RCC 7860 (cell line): ENCODE measurements around the gene ELK4.
"Not testable (repeated sequence)": the region's sequence is repeated elsewhere in the genome, so short reads cannot be mapped to it uniquely, and the experiment has no call there.

Source experiments
- DNase-seq: peaks from one replicate; pipeline ENCODE4 v3.0.0-alpha.2; 2015; ENCODE audit warnings: low spot score
- FAIRE-seq: peaks from 2 replicates; lab custom pipeline; 2012; peaks lifted over from hg19 to GRCh38; lab: Jason Lieb, UNC

The ELK4 gene

DNA sequence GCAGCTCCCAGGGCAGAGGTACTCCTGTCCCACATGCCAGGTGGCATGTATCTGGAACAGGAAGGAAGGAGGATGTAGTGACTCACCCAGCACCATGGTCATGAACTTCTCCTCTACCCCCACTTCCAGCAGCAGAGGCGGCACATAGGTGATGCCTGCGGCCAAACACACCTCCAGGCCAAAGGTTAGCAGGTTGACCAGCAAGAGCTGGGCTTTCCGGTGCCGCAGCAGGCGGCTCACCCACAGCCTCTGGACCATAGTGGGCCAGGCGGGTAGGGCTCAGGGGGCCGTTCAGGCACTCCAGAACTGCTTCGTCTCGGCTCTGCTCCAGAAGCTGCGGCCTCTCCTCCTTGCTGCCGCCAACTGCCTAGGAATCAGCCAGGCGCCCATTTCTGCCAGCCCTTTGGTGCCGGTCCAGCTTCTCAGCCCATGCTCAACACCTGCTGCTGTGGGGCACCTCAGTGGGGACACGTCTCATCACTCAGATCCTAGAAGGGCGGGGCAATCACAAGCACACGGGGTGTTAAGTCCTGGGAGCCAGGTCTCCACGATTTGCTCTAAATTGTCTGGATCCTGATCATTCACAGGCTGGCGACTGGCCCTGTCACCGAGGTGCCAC, 32.7 kb upstream of the ELK4 start:
- FAIRE-seq (no peak), DNase-seq (peak; percentile 17)

GRCh38 chr1:205663286-205663936, 31.6 kb upstream of the ELK4 start:
- FAIRE-seq (no peak), DNase-seq (no peak)

GRCh38 chr1:205662791-205663190, 31.0 kb upstream of the ELK4 start:
- DNase-seq = no peak
- no peak for FAIRE-seq

GRCh38 chr1:205662135-205662738, 30.4 kb upstream of the ELK4 start:
- FAIRE-seq = no peak

DNA sequence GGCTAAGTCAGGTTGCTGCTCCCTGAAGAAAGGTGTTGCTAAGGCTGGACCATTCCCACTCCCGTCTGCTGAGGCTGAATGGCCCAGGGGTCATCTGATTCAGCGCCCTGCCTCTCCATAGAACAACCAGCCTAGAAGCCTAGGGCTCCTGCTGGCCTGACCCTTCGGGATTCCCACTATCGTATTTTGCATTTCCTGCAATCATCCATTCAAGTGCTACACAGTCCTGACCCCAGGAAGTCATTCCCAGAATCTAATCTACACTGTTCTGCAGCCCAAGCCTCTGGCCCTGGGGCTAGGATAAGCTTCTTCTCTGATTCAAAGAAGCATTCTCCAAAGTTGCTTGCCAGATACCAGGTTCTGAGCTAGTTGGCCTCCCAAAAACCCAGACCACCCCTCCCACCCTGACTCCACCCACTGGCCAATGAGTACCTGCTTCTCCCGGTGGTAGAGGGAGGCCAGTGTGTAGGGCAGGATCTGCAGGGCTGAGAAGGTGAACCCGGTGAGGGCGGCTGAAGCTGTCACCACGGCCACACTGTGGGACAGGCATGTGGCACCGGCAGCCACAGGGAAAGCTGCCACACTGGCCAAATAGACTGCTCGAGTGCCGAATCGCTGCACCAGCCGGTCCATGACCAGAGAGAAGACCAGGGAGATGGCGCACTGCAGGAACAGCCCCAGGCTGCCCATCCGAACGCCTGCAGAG, 29.8 kb upstream of the ELK4 start:
- FAIRE-seq = no peak
- DNase-seq = no peak

More at GRCh38 chr1:205662135-205662738, 30.4 kb upstream of the ELK4 start:
- DNase-seq = no peak

- DNase-seq (no peak), FAIRE-seq (no peak)
Measured at GRCh38 chr1:205660361-205660760, 28.6 kb upstream of the ELK4 start.

DNA sequence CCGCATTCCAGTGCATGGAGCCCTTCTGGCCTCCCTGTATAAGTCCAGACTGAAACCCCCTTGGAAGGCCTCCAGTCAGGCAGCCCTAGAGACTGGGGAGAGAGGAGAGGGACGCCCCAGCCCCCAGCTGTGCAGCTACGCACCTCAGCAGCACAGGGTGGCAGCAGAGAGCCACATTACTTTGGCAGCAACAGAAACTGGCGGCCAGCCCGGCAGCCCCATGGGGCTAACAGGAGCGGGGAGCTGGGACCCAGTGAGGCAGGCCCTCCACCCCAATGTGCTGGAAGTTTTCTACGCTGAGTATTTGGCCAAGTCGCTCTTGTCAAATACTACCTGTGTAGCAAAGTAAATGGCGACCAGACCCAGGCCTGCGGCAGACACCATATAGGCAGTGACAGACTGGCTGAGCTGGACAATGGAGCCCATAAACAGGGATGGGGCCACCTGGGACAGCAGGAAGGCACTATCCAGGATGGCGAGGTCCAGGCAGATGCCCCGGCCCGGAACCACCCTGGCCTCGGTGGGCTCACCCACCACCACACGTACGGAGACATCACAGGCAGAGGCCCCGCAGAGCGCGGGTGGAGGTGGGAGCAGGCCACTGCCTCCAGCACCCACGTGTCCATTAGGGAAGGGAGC, 27.3 kb upstream of the ELK4 start:
- DNase-seq = peak; percentile 36
- FAIRE-seq = no peak

DNA sequence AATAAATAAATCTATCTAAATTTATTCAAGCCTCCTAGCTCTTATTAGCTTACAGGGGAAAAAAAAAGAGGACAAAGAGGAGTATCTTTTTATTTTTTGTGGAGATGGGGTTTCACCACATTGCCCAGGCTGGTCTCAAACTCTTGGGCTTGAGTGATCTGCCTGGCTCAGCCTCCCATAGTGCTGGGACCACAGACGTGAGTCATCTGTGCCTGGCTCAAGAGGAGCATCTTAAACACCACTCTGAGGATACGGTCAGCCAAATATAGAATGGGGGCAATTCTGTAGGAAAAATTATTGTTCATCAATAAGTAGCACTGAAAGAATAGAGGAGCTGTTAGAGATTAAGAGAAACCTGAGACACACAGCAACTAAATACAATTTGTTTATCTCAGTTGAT, 24.4 kb upstream of the ELK4 start:
- FAIRE-seq (no peak), DNase-seq (no peak)

DNA sequence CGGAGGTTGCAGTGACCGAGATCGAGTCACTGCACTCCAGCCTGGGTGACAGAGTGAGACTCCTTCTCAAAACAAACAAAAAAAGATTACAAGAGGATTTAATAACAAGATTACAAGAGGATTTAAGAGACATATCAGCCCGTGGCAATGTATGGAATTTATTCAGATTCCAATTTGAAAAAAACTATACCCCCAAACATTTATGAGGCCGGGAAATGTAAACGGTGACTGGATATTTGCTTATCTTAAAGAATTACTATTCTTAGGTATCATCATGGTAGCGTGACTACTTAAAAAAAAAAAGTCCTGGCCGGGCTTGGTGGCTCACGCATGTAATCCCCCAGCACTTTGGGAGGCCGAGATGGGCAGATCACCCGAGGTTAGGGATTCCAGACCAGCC, 21.2 kb upstream of the ELK4 start:
- FAIRE-seq = no peak

DNA sequence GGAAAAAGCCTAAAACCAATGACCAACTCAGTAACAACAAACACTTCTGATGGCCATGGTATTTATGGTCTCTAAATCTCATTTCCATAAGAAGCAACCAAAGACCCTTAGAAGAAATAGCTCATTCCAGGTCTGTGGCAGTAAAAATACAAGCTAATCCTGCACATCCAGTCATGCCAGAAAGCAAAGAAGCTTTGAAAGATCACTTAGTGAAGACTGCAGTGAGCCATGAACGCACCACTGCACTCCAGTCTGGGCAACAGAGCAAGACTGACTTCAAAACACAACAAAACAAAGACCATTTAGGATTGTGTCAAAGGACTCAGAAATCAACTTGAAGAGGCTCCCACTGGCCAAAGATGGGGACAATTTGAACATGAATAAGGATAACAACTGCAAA, 18.4 kb upstream of the ELK4 start:
- no peak for DNase-seq
- FAIRE-seq = no peak

More for the DNA sequence above, 21.2 kb upstream of the ELK4 start:
- no peak for DNase-seq

DNA sequence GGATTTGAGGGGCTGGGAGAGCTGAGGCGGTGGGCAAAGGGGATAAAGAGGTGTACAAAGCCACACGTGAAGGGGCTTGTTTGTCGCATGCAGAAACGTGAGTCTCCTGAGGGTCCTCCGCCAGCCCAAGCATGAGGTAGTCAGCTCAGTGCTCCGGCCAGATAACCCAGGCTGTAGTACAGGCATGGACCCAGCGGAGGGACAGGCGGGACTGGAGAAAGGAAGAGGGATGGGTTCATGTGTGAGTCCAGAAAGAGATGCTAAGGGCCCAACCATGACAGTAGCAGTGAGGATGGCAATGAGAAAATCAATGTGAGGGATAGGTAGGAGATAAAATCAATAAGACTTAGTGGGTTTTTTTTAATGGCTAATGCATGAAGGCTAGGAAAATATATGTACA, 13.7 kb upstream of the ELK4 start:
- no peak for FAIRE-seq

DNA sequence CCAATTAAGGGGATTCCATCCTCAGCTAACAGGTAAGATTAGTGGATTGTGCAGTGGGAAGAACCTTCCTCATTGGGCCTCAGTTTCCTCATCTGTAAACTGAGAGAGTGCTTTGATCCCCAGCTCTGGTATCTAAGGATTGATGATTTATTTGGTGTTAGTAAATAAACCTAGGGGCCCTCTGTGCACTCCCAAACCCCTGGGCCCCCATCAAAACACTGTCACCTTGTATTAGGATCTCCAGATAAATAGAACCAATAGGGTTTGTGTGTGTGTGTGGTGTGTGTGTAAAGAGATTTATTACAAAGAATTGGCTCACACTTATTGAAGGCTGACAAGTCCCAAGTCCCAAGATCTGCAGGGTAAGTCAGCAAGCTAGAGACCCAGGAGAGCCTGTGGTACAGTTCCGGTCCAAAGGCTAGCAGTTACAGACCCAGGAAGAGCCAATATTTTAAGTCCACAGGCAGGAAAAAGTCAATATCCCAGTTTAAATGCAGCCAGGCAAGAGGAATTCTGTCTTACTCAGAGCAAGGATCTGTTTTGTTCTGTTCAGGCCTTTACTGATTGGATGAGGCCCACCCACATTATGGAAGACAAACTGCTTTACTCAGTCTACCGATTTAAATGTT, 11.0 kb upstream of the ELK4 start:
- FAIRE-seq = no peak
- no peak for DNase-seq

More for the DNA sequence above, 13.7 kb upstream of the ELK4 start:
- DNase-seq = no peak

GRCh38 chr1:205639567-205639966, 7.8 kb upstream of the ELK4 start:
- no peak for DNase-seq
- no peak for FAIRE-seq

DNA sequence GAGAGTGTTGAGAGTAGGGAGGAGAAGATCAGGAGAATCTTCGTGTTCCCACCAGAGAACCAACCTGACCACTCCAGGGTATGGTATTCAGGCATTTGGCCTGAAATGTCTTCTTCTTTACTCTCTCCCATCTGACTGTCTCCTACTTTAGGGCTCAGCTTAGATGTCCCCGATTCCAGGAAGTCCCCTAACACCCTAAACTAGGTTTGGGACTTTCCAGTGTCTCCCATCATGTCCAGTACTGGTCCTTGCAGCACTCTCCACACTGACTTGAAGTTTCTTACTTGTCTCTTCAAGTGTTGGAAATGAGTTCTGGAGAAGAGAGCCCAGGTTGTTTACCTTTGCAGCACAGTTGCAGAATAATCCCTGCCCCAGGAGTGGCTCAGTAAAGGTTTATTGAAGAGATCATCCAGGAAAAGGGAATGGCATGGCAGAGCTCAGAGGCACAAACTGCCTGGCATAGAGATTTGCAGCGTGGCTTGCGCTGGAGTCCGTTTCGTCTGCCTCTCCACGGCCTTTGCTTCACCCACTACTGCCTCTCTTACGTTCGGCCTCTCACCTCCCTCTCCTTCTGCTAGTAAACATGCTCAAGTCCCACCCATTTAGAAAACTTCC, 6.2 kb upstream of the ELK4 start:
- DNase-seq = no peak
- no peak for FAIRE-seq

- DNase-seq = no peak
- no peak for FAIRE-seq
Measured at GRCh38 chr1:205636732-205637131, 4.9 kb upstream of the ELK4 start.

GRCh38 chr1:205636138-205636530, 4.3 kb upstream of the ELK4 start:
- not testable (repeated sequence) for DNase-seq, FAIRE-seq

- no peak for DNase-seq
- FAIRE-seq = no peak
Measured at GRCh38 chr1:205633421-205633976, 1.7 kb upstream of the ELK4 start.

DNA sequence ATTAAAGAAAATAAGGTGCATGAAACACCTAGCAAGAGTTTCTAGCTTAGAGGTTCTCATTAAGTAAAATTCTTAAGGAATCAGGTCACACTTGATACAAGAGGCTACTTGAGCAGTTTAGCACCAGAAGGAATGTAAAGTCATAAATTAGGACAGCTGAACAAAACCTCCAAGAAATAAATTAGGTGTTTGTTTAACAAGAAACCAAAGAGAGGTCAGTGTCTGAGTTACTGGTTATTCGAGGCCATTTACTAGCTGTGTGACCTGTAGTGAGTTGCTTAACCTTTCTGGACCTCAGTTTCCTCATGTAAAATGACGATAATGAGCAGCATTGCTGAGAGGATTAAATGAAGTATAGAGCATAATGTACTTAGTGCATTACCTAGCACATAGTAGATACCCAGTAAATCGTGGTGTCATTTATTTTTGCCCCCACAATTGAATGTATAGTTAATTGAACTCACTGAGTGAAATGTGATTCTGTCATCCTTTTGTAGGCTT, 908 bp upstream of the ELK4 start:
- DNase-seq = no peak
- FAIRE-seq = no peak

- no peak for FAIRE-seq
- peak; percentile 75 for DNase-seq
Measured at GRCh38 chr1:205631010-205631767, 622 bp downstream of the ELK4 start.
